ENCODE data around the gene FBLN7.

Gene FBLN7

DNA sequence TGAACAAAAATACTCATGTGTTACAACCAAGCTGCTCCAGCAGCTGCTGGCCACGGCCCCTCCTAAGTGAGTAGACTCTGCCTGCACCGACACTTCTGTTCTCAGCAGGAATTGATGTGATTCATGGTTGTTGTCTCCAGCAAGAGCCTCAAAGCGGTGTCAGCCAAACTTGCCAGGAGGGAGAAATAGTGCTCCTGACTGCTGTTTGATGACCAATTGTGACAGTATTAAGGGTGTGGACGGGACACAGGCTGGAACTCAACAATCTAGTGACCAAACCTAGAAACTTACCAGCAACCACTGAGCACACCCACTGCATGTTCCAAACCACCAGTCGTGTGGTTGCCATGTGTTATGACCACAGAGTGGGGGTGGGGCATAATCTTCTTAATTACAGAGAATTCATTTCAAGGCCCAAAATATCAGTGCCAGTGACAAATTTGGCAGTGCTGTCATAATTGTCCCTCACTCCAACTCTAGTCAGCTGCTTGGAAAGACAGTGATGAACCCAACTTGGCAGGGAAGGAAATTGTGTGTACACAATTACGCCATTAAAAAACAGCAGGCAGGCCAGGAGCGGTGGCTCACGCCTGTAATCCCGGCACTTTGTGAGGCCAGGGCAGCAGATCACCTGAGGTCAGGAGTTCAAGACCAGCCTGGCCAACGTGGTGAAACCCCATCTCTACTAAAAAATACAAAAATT lies 30.4 kb downstream of the FBLN7 start:
- TF ChIP-seq FOXP2 (optimal IDR thresholded peaks at IDR 0.05; ENCODE audit: borderline replicate concordance, extremely low read depth, extremely low read length, insufficient read depth) (no peak), POLR2AphosphoS5 (IDR thresholded peaks at IDR 0.05; ENCODE audit: low read depth, low read length) (no peak), TAF1 (IDR thresholded peaks at IDR 0.05; ENCODE audit: borderline replicate concordance, insufficient read depth, low read length) (no peak), SIN3A (IDR thresholded peaks at IDR 0.05; ENCODE audit: borderline replicate concordance, insufficient read depth, low read length) (no peak)
- TF ChIP-seq, protein P1, sequence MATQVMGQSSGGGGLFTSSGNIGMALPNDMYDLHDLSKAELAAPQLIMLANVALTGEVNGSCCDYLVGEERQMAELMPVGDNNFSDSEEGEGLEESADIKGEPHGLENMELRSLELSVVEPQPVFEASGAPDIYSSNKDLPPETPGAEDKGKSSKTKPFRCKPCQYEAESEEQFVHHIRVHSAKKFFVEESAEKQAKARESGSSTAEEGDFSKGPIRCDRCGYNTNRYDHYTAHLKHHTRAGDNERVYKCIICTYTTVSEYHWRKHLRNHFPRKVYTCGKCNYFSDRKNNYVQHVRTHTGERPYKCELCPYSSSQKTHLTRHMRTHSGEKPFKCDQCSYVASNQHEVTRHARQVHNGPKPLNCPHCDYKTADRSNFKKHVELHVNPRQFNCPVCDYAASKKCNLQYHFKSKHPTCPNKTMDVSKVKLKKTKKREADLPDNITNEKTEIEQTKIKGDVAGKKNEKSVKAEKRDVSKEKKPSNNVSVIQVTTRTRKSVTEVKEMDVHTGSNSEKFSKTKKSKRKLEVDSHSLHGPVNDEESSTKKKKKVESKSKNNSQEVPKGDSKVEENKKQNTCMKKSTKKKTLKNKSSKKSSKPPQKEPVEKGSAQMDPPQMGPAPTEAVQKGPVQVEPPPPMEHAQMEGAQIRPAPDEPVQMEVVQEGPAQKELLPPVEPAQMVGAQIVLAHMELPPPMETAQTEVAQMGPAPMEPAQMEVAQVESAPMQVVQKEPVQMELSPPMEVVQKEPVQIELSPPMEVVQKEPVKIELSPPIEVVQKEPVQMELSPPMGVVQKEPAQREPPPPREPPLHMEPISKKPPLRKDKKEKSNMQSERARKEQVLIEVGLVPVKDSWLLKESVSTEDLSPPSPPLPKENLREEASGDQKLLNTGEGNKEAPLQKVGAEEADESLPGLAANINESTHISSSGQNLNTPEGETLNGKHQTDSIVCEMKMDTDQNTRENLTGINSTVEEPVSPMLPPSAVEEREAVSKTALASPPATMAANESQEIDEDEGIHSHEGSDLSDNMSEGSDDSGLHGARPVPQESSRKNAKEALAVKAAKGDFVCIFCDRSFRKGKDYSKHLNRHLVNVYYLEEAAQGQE (IDR thresholded peaks at IDR 0.05; ENCODE audit: insufficient read depth in 1 of 2, low read depth in 2 of 2, low read length in 2 of 2): no peak

DNA sequence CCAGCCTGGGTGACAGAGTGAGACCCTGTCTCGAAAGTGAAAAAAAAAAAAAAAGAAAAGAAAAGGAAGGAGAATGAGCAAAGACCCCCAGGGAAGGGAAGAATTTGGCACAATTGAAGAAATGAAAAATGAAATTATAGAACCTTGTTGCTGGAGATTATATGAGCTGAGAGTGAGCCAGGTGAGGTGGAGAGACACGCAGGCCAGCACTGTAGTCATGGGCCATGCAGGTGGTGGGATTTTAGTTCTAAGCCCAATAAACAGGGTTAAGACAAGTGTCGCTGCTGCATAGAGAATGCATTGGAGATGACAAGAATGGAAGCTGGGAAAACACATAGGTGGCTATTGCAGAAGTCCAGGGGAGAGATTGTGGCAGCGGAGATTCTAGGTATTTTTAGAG lies 32.3 kb downstream of the FBLN7 start:
- TF ChIP-seq POLR2AphosphoS5 (IDR thresholded peaks at IDR 0.05; ENCODE audit: low read depth, low read length) (no peak), TAF1 (IDR thresholded peaks at IDR 0.05; ENCODE audit: borderline replicate concordance, insufficient read depth, low read length) (no peak), FOXP2 (optimal IDR thresholded peaks at IDR 0.05; ENCODE audit: borderline replicate concordance, extremely low read depth, extremely low read length, insufficient read depth) (no peak), SIN3A (IDR thresholded peaks at IDR 0.05; ENCODE audit: borderline replicate concordance, insufficient read depth, low read length) (no peak)
- TF ChIP-seq, protein P1 (IDR thresholded peaks at IDR 0.05; ENCODE audit: insufficient read depth in 1 of 2, low read depth in 2 of 2, low read length in 2 of 2): no peak

DNA sequence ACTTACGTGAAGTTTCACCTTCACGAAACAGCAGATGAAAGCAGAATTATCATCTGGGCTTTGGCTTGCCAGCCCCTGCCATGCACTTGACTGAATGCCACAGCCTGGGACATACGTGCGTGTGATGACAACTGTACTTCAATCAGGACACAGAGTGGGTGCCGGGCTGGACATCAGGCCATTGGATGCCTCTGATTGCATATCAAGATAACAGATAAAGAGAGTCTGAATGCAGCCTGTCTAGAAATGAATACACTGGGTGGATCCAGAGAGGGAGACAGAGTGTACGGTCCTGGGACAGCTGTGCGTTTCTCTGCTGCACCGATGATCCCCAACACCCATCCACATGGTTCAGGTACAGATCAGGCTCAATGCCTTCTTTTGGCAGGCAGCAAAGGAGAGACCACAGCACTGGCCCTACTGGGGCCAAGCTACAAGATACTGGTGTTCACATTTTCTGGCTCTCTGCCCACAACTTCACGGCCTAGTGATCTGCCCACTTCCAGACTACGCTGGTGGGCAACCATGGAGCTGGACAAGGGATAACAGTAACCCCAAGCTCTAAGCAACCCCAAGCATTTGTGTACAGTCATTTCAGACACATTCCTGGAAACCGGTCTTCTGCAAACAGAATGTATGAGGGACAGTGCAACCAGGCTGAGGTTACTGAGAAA lies 35.6 kb downstream of the FBLN7 start:
- TF ChIP-seq, protein P1 (IDR thresholded peaks at IDR 0.05; ENCODE audit: insufficient read depth in 1 of 2, low read depth in 2 of 2, low read length in 2 of 2): no peak

DNA sequence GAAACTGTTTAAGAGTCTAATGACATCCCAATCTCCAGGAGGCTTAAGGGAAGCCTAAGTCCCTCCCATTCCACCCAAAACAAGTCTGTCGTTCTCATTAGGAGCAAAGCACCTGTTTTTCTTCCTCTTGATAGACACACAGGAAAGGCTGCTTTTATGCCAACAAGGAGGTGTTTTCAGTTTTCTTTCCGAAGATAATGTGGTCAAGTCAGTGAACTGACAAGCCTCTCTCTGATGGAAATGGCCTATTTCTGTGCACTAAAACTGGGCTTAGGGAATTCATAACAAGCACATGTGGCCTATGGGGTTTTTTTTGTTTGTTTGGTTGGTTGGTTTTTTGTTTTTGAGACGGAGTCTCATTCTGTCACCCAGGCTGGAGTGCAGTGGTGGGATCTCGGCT lies 36.2 kb downstream of the FBLN7 start:
- TF ChIP-seq, protein P1 (IDR thresholded peaks at IDR 0.05; ENCODE audit: insufficient read depth in 1 of 2, low read depth in 2 of 2, low read length in 2 of 2): no peak
- no peak for TF ChIP-seq POLR2AphosphoS5 (IDR thresholded peaks at IDR 0.05; ENCODE audit: low read depth, low read length)
- no peak for TF ChIP-seq FOXP2 (optimal IDR thresholded peaks at IDR 0.05; ENCODE audit: borderline replicate concordance, extremely low read depth, extremely low read length, insufficient read depth)
- no peak for TF ChIP-seq TAF1 (IDR thresholded peaks at IDR 0.05; ENCODE audit: borderline replicate concordance, insufficient read depth, low read length)
- TF ChIP-seq SIN3A (IDR thresholded peaks at IDR 0.05; ENCODE audit: borderline replicate concordance, insufficient read depth, low read length): no peak
